ENCODE measurements around the gene TENM3. TPM values are rescaled to one million over a fixed set of nuclear protein-coding genes. Genes with fewer than 3 reads are reported as not detected.

Gene TENM3
- total and polyA plus RNA-seq, 4 donors, result 0.05 to 5.5 (median 1.1) TPM; not detected in 1

DNA sequence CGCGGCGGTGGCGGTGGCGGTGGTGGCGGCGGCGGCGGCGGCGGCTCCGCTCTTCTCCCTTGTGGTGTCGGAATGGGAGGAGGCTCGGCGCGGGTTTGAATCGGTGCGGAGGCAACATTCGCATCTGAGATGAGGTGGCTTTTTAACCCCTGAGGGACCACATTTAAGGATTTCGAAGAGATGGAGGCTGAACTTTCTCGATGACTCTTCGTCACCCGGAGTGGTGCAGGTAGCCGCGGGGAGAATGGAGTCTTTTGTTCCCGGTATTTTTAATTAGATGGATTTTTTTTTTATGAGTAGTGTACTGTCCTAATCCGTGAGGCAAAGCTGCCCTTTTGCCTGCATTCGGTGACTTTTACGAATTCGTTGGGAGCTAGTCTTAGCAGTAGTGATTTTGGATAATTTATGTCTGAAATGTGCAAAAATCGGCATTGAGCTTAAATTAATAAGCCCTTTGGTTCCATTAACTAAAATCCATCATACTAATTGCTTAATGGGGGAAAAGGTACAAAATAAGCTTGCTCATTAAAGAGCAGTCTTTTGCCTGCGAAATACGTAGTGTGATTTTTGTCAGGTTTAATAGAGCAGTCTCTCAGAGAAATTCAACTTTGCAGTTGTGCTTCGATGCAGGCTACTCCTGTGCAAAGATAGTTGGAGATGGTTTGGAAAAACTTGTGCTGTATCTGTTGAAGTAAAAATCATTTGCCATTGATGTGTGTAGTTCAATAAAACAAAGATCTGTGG is 206.2 kb downstream of the TENM3 start:
- no peaks in the 10 kb centered on the region for H3K36me3 ChIP-seq (ENCODE audit: control insufficient read depth in 1 of 2, insufficient read depth in 2 of 2, low read length in 1 of 2)
- H3K4me3 ChIP-seq (ENCODE audit: low read length in 2 of 2), result peak overlapping the region; percentile 63 to 76
- ATAC-seq (ENCODE audit: low FRiP score) (no peak), DNase-seq (no peak)
- intact Hi-C loops (cut with DNase I), result no loop called here
- WGBS, 2 donors, result 2 to 3% methylated on average over 21 to 34 of the region's 34 CpGs
- H3K4me1 ChIP-seq (ENCODE audit: control insufficient read depth in 1 of 2, insufficient read depth in 2 of 2, low read length in 2 of 2), result no peaks in the 10 kb centered on the region
- H3K9me3 ChIP-seq (ENCODE audit: control insufficient read depth, low read length), result no peaks in the 10 kb centered on the region
- H3K27me3 ChIP-seq (ENCODE audit: control insufficient read depth in 1 of 2, insufficient read depth in 2 of 2, low read length in 1 of 2), result no peaks in the 10 kb centered on the region
- no peak overlapping the region for H3K27ac ChIP-seq (ENCODE audit: low read depth in 1 of 2, low read length in 2 of 2)

DNA sequence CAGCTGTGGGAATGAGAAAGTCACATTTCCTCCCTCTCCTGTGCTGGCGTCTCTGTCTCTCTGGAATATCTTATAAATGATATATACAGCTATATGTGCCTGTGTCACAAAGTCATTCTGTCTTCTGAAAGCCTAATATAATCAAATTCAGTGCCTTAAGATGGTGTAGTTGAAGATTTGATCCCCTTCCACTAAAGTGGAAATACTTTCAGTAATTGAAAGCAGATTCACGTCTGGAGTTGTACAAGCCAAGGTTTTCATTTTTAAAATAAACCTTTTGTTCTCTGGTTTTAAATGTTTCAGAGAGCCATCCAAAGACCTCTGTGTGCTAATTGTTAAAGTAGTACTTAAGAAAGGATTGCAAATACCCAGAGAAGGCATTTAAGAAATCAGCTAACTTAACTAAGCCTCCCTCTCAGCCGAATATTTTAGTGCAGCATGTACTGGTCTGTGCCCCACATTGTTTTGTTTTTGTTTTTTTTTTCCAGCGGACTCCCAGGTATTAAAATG is 206.8 kb downstream of the TENM3 start:
- no peaks in the 10 kb centered on the region for H3K27me3 ChIP-seq (ENCODE audit: control insufficient read depth in 1 of 2, insufficient read depth in 2 of 2, low read length in 1 of 2)
- ATAC-seq (ENCODE audit: low FRiP score) (no peak), DNase-seq (no peak)
- no peak overlapping the region for H3K27ac ChIP-seq (ENCODE audit: low read depth in 1 of 2, low read length in 2 of 2)
- H3K4me1 ChIP-seq (ENCODE audit: control insufficient read depth in 1 of 2, insufficient read depth in 2 of 2, low read length in 2 of 2), result no peaks in the 10 kb centered on the region
- H3K36me3 ChIP-seq (ENCODE audit: control insufficient read depth in 1 of 2, insufficient read depth in 2 of 2, low read length in 1 of 2), result no peaks in the 10 kb centered on the region
- WGBS, 2 donors, result 27 to 32% methylated on average over 4 of the region's 4 CpGs
- no peaks in the 10 kb centered on the region for H3K9me3 ChIP-seq (ENCODE audit: control insufficient read depth, low read length)
- intact Hi-C loops (cut with DNase I), result no loop called here
- H3K4me3 ChIP-seq (ENCODE audit: low read length in 2 of 2), result no peak overlapping the region

DNA sequence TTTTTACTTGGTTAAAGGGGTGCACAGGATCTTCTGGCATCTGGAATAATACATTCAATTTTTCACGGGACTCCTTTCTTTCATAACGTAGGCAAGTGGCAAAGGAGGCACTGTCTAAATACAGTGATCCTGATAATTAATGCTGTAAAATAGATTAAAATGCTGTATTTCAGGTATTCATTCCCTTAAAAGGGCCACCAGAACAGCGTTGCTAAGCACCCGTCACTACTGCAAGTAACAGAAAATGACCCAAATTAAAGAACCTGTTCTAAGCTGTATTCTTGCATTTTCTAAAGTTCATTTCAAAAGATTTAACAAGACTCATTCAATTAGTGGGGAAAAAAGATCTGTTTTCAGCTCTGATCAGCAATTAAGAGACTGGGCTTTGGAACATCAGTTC is 208.2 kb downstream of the TENM3 start:
- Histone ChIP-seq H3K27me3 (ENCODE audit: control insufficient read depth in 1 of 2, insufficient read depth in 2 of 2, low read length in 1 of 2) (no peaks in the 10 kb centered on the region), H3K4me1 (ENCODE audit: control insufficient read depth in 1 of 2, insufficient read depth in 2 of 2, low read length in 2 of 2) (no peaks in the 10 kb centered on the region), H3K36me3 (ENCODE audit: control insufficient read depth in 1 of 2, insufficient read depth in 2 of 2, low read length in 1 of 2) (no peaks in the 10 kb centered on the region), H3K27ac (ENCODE audit: low read depth in 1 of 2, low read length in 2 of 2) (no peak overlapping the region), H3K9me3 (ENCODE audit: control insufficient read depth, low read length) (no peaks in the 10 kb centered on the region), H3K4me3 (ENCODE audit: low read length in 2 of 2) (no peak overlapping the region)
- intact Hi-C loops (cut with DNase I), result no loop called here
- 96 to 97% methylated on average over 4 of the region's 4 CpGs for WGBS, 2 donors
- DNase-seq, result no peak
- ATAC-seq (ENCODE audit: low FRiP score), result no peak

DNA sequence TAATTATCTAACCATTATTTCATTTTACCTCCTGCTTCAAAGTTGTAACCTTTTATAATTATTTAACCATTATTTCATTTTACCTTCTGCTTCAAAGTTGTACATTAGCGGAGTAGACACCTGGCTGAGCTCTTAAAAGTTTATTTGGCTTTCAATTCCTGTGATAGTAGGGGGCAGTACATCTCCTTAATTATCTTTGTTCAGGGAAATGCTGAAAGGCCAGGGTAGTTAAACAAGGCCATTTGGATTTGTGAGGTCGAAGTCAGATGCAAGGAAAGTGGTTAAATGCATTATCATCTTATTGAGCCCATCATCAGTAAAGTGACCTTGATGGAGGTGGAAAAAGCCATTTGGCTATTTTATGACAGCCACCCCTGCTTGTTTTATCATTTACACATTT is 210.6 kb downstream of the TENM3 start:
- Histone ChIP-seq H3K9me3 (ENCODE audit: control insufficient read depth, low read length) (no peaks in the 10 kb centered on the region), H3K4me1 (ENCODE audit: control insufficient read depth in 1 of 2, insufficient read depth in 2 of 2, low read length in 2 of 2) (no peaks in the 10 kb centered on the region), H3K36me3 (ENCODE audit: control insufficient read depth in 1 of 2, insufficient read depth in 2 of 2, low read length in 1 of 2) (no peaks in the 10 kb centered on the region), H3K27me3 (ENCODE audit: control insufficient read depth in 1 of 2, insufficient read depth in 2 of 2, low read length in 1 of 2) (peaks cover 0 to 2% of the 10 kb centered on the region in 2 donors), H3K4me3 (ENCODE audit: low read length in 2 of 2) (no peak overlapping the region), H3K27ac (ENCODE audit: low read depth in 1 of 2, low read length in 2 of 2) (no peak overlapping the region)
- intact Hi-C loops (cut with DNase I), result no loop called here
- 72 to 96% methylated on average over 2 of the region's 2 CpGs for WGBS, 2 donors
- no peak for ATAC-seq (ENCODE audit: low FRiP score)
- no peak for DNase-seq

DNA sequence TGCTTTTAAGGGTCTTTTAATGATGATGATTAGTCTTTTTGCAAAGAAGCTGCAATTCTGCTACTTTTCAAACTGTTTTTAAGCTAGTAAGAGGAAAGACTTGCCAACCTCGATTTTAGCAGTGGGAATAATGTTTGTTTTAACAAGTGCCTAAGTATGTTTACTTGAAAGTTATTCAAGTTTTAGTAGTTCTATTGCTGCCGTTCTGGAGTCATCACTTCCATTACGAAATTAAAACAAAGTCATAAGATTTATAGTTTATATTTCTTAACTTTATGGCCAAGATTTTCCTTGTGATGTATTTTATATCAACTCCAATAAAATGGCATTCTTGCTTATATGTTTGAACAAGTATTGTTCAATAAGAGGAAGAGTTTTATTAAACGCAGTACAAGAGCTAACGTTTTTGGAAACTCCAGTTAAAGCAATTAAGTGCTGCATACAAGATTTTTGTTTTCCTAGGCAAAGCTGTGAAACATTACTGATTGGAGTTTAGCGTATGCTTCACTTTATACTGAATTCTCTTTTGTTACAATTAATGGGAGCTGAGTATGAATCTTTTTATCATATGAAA is 211.3 kb downstream of the TENM3 start:
- DNase-seq, result no peak

DNA sequence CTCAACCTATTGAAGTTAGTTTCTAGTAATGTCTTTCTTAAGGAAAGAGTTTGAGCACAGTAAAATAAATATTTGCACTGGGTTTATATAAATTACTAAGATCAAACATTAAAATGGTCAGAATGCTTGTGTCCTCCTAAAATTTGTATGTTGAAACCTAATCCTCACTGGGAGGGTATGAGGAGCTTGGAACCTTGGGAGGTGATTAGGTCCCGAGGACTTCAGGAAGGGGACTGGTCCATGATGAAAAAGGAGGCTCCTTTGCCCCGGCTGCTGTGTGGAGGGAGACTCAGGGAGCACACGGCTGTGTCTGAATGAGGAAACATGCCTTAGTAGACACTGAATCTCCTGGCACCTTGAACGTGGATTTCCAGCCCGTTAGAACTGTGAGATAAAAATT is 221.9 kb downstream of the TENM3 start:
- 64 to 69% methylated on average over 5 of the region's 5 CpGs for WGBS, 2 donors

More for the DNA sequence above, 211.3 kb downstream of the TENM3 start:
- intact Hi-C loops (cut with DNase I), result no loop called here
- Histone ChIP-seq H3K27me3 (ENCODE audit: control insufficient read depth in 1 of 2, insufficient read depth in 2 of 2, low read length in 1 of 2) (peaks cover 0 to 2% of the 10 kb centered on the region in 2 donors), H3K9me3 (ENCODE audit: control insufficient read depth, low read length) (no peaks in the 10 kb centered on the region), H3K4me1 (ENCODE audit: control insufficient read depth in 1 of 2, insufficient read depth in 2 of 2, low read length in 2 of 2) (no peaks in the 10 kb centered on the region), H3K27ac (ENCODE audit: low read depth in 1 of 2, low read length in 2 of 2) (no peak overlapping the region), H3K4me3 (ENCODE audit: low read length in 2 of 2) (no peak overlapping the region), H3K36me3 (ENCODE audit: control insufficient read depth in 1 of 2, insufficient read depth in 2 of 2, low read length in 1 of 2) (no peaks in the 10 kb centered on the region)
- 37 to 41% methylated on average over 6 of the region's 6 CpGs for WGBS, 2 donors
- ATAC-seq (ENCODE audit: low FRiP score), result no peak

DNA sequence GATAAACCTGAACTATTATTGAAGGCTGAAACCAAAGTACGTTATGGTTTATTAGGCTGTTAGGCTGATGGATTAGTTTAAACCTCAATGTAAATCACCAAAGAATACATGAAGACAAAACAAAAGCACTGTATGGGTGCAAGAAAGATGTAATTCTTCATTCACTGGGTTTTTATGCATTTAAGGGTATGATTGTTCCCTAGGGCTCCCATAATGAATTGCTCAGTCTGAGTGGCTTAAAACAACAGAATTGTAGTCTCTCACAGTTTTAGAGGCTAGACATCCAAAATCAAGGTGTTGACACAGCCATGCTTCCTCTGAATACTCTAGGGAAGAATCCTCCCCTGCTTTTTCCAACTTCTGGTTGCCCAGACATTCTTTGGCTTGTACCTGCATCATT is 222.8 kb downstream of the TENM3 start:
- Histone ChIP-seq H3K27ac (ENCODE audit: low read depth in 1 of 2, low read length in 2 of 2) (no peak overlapping the region), H3K9me3 (ENCODE audit: control insufficient read depth, low read length) (peaks cover 2% of the 10 kb centered on the region), H3K36me3 (ENCODE audit: control insufficient read depth in 1 of 2, insufficient read depth in 2 of 2, low read length in 1 of 2) (no peaks in the 10 kb centered on the region), H3K4me3 (ENCODE audit: low read length in 2 of 2) (no peak overlapping the region), H3K27me3 (ENCODE audit: control insufficient read depth in 1 of 2, insufficient read depth in 2 of 2, low read length in 1 of 2) (no peaks in the 10 kb centered on the region), H3K4me1 (ENCODE audit: control insufficient read depth in 1 of 2, insufficient read depth in 2 of 2, low read length in 2 of 2) (no peaks in the 10 kb centered on the region)
- DNase-seq (no peak), ATAC-seq (ENCODE audit: low FRiP score) (no peak)
- 69 to 81% methylated on average over 1 of the region's 1 CpG for WGBS, 2 donors
- intact Hi-C loops (cut with DNase I), result no loop called here

More for the DNA sequence above, 221.9 kb downstream of the TENM3 start:
- DNase-seq, result no peak
- Histone ChIP-seq H3K4me1 (ENCODE audit: control insufficient read depth in 1 of 2, insufficient read depth in 2 of 2, low read length in 2 of 2) (no peaks in the 10 kb centered on the region), H3K9me3 (ENCODE audit: control insufficient read depth, low read length) (peaks cover 2% of the 10 kb centered on the region), H3K36me3 (ENCODE audit: control insufficient read depth in 1 of 2, insufficient read depth in 2 of 2, low read length in 1 of 2) (no peaks in the 10 kb centered on the region), H3K27me3 (ENCODE audit: control insufficient read depth in 1 of 2, insufficient read depth in 2 of 2, low read length in 1 of 2) (no peaks in the 10 kb centered on the region), H3K27ac (ENCODE audit: low read depth in 1 of 2, low read length in 2 of 2) (no peak overlapping the region), H3K4me3 (ENCODE audit: low read length in 2 of 2) (no peak overlapping the region)
- ATAC-seq (ENCODE audit: low FRiP score), result no peak
- intact Hi-C loops (cut with DNase I), result no loop called here

DNA sequence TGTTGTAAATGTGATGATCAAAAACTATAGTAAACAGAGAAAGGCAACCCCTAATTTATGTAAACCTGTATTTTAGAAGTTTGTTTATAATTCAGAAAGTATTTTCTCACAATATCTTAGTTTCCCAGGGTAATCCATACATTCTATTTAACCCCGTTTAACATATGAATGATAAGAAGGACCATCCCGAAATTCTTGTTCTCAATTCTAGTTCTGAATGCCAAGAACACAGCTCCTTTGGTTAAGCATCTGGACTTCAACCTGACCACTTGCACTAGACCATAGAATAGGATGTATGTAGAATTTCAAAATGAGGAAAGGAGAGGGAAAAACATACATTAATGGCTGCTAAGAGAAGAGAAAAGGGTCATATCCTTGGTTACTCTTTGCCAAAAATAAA is 227.0 kb downstream of the TENM3 start:
- 84 to 87% methylated on average over 2 of the region's 2 CpGs for WGBS, 2 donors
- intact Hi-C loops (cut with DNase I), result no loop called here
- H3K4me1 ChIP-seq (ENCODE audit: control insufficient read depth in 1 of 2, insufficient read depth in 2 of 2, low read length in 2 of 2), result no peaks in the 10 kb centered on the region

DNA sequence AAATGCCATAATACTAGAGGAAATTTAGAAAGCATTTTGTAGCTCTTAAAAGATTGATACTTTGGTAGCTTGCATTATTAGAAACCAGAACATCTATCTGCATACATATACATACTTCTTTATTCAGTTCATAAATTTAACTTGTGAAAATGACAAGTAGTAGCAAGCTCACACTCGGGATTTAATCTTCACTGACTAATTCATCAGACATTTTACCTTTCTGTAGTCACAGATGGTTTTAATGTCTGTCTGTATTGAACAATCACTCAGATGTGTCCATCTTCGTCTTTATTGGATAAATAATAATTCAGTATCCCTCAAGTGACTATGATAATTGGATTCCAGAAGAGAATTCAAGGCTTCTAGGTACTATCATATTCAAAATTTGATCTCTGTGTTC is 232.3 kb downstream of the TENM3 start:
- no peak overlapping the region for H3K4me3 ChIP-seq (ENCODE audit: low read length in 2 of 2)
- intact Hi-C loops (cut with DNase I), result loop anchor here in 1 of 2 donors (5.0 kb wide), 1 partner anchor 332 kb away; no protein-coding TSS in a partner anchor
- H3K27me3 ChIP-seq (ENCODE audit: control insufficient read depth in 1 of 2, insufficient read depth in 2 of 2, low read length in 1 of 2), result no peaks in the 10 kb centered on the region
- WGBS, 2 donors, result 65 to 73% methylated on average over 2 of the region's 2 CpGs
- H3K27ac ChIP-seq (ENCODE audit: low read depth in 1 of 2, low read length in 2 of 2), result no peak overlapping the region
- H3K4me1 ChIP-seq (ENCODE audit: control insufficient read depth in 1 of 2, insufficient read depth in 2 of 2, low read length in 2 of 2), result no peaks in the 10 kb centered on the region
- peaks cover 2% of the 10 kb centered on the region for H3K9me3 ChIP-seq (ENCODE audit: control insufficient read depth, low read length)
- DNase-seq (no peak), ATAC-seq (ENCODE audit: low FRiP score) (no peak)
- no peaks in the 10 kb centered on the region for H3K36me3 ChIP-seq (ENCODE audit: control insufficient read depth in 1 of 2, insufficient read depth in 2 of 2, low read length in 1 of 2)

More for the DNA sequence above, 227.0 kb downstream of the TENM3 start:
- H3K9me3 ChIP-seq (ENCODE audit: control insufficient read depth, low read length), result peaks cover 2% of the 10 kb centered on the region
- no peak overlapping the region for H3K4me3 ChIP-seq (ENCODE audit: low read length in 2 of 2)
- ATAC-seq (ENCODE audit: low FRiP score) (no peak), DNase-seq (no peak)
- no peaks in the 10 kb centered on the region for H3K36me3 ChIP-seq (ENCODE audit: control insufficient read depth in 1 of 2, insufficient read depth in 2 of 2, low read length in 1 of 2)
- H3K27ac ChIP-seq (ENCODE audit: low read depth in 1 of 2, low read length in 2 of 2), result no peak overlapping the region
- H3K27me3 ChIP-seq (ENCODE audit: control insufficient read depth in 1 of 2, insufficient read depth in 2 of 2, low read length in 1 of 2), result no peaks in the 10 kb centered on the region

All from aorta (tissue), 5 donors.